MG63 (cell line): ENCODE measurements around the gene RFX4. TPM values are rescaled to one million over a fixed set of nuclear protein-coding genes. Genes with fewer than 3 reads are reported as not detected.

Experiments
- DNase-seq: peaks from one replicate; pipeline ENCODE4 v3.0.0-alpha.2; 2020
- H3K27me3 ChIP-seq: fragments of 250-450 bp; sonication (Bioruptor Pico); 2 replicates; pipeline ENCODE4 v1.5.1; 2020; ENCODE audit warnings: mild to moderate bottlenecking, moderate library complexity
- H3K36me3 ChIP-seq: fragments of 250-450 bp; sonication (Bioruptor Pico); 2 replicates; pipeline ENCODE4 v1.5.1; 2020; ENCODE audit warnings: mild to moderate bottlenecking, moderate library complexity
- H3K4me3 ChIP-seq: fragments of 250-450 bp; sonication (Bioruptor Pico); 2 replicates; pipeline ENCODE4 v1.5.1; 2020; ENCODE audit warnings: mild to moderate bottlenecking, moderate library complexity
- H3K9me3 ChIP-seq: fragments of 250-450 bp; sonication (Bioruptor Pico); 2 replicates; pipeline ENCODE4 v1.5.1; 2020; ENCODE audit warnings: mild to moderate bottlenecking, moderate library complexity
- total RNA-seq: library from RNA; depleted of rRNA; stranded (reverse); fragments of >200 nt; shearing (Covaris generic); gene quantifications from 2 replicates; pipeline ENCODE4 v1.2.3, GENCODE V29; 2014; ENCODE audit warnings: low replicate concordance

The RFX4 gene
- total RNA-seq, 1 experiment from 2014 or later: not detected

DNA sequence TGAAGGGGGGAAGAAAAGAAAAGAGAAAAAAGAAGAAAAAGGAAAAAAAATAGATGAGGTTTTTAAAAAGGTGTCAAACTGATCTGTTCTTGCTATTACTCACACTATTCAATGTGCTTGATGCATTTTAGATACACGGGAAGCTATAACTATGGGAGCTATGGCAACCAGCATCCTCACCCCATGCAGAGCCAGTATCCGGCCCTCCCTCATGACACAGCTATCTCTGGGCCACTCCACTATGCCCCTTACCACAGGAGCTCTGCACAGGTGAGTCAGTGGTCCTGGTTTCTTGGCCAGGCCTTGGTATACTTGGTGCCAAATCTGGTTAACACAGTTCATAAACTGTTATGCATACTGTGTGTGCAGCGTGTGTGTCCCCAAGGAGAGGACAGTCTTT lies 167.7 kb downstream of the RFX4 start:
- Histone ChIP-seq H3K4me3 (no peak overlapping the region), H3K9me3 (no peaks in the 10 kb centered on the region), H3K36me3 (no peaks in the 10 kb centered on the region), H3K27me3 (no peaks in the 10 kb centered on the region)
- no peak for DNase-seq

DNA sequence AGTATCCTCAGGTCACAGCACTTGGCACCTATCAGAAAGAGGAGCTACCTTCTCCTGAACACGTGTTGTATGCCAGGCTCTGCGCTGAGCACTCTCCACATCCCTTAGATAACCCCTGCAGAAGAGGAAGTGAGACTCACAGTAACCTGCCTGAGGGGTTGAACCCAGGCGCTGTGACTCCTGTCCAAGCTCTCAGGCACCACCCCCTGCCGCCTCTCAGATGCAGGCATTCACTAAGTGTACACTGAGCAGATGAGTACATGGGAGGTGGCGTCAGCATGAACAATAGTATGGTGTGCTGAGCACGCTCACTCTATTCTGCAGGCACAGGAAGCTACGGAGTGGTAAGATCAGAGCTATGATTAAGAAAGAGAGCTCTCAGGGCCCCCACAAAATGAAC lies 170.7 kb downstream of the RFX4 start:
- no peaks in the 10 kb centered on the region for H3K9me3 ChIP-seq
- no peak overlapping the region for H3K4me3 ChIP-seq

DNA sequence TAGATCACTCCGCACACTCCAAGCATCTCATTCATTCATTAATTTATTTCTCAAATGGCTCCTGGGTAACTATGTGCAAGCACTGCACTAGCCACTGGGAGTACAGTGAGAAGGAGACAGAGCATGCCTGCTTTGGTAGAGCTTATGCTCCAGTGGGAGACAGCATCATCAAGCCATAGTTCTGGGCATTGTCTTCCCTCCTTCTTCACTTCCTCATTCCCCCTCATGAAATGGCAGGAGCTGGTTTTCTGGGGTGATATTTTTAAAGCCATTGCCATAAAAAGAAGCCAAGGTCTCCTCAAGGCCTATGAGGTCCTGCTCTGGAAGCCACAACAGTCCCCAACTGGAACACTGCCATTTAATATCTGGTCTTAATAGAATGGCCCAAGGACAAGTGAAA lies 171.5 kb downstream of the RFX4 start:
- no peak overlapping the region for H3K4me3 ChIP-seq
- no peak for DNase-seq
- H3K27me3 ChIP-seq: no peaks in the 10 kb centered on the region
- no peaks in the 10 kb centered on the region for H3K36me3 ChIP-seq
- no peaks in the 10 kb centered on the region for H3K9me3 ChIP-seq

More for the DNA sequence above, 170.7 kb downstream of the RFX4 start:
- no peak for DNase-seq
- H3K27me3 ChIP-seq: no peaks in the 10 kb centered on the region
- no peaks in the 10 kb centered on the region for H3K36me3 ChIP-seq

DNA sequence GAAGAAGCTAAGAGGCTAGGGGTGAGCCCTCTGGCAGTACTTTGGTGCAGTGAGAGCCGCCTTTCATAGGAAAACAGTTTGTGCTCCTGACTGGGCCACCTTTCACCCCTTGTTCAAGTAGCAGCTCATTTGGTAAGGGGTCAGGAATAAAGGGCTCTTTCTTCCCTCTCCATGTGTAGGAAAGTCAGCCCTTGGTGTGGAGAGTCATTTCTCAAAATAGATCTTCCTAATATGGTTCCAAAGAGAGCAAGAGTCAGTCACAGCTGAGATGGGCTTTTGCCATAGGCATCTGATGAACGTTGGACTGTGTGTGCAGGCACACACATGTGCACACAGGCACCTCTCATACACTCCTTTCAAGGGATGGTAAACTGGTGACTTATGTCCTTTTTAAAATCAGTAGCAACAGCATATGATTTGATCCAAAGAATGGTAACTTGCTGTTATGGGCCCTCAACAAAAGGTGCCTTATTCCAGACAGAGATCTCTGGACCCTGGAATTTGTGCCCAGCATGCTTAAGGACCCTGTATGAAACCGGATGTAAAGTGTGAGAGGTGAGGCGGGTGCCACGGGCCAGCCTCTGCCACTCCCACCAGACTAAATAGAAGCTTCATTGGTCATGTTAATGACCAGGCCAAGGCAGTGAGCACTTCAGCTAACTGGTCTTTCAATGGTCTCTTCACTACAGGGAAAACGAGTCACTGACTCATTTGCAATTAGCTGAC lies 175.0 kb downstream of the RFX4 start:
- DNase-seq: no peak
- no peaks in the 10 kb centered on the region for H3K36me3 ChIP-seq
- H3K27me3 ChIP-seq: no peaks in the 10 kb centered on the region
- H3K9me3 ChIP-seq: no peaks in the 10 kb centered on the region
- H3K4me3 ChIP-seq: no peak overlapping the region

DNA sequence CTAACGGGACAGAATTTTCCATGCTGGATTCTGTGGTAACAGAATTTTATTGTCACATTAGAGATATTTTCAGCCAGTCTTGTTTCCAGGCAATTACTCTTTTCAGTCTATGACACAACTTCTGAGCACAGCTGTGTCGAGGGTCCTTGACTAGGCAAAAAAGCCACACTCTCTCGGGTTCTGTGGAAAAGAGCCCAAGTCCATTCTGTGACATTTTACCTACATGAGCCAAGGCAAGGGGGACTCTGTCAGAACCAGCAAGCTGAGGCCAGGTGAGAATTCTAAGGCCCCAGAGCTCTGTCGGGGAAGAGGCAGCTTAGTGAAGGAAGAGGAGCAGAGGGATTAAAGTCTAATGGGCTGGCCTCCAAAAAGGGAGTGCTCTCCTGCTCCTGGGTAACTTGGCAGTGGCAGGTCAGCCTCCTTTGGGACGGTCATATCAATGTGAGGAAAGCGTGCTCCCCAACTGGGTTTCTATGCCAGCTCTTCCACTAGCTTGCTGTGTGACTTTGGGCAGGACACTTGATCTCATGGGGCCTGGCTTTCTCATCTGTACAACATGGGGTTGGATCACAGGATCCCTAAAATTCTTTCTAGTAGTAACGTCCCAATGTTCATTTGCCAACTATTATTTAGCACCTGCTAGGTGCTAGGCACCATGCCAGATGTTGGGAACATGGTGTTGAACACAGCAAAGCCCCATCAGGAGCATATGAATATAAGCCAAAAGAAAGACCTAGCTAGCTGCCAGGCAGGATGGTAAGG lies 175.7 kb downstream of the RFX4 start:
- Histone ChIP-seq H3K27me3 (no peaks in the 10 kb centered on the region), H3K4me3 (no peak overlapping the region), H3K36me3 (no peaks in the 10 kb centered on the region), H3K9me3 (no peaks in the 10 kb centered on the region)
- no peak for DNase-seq

DNA sequence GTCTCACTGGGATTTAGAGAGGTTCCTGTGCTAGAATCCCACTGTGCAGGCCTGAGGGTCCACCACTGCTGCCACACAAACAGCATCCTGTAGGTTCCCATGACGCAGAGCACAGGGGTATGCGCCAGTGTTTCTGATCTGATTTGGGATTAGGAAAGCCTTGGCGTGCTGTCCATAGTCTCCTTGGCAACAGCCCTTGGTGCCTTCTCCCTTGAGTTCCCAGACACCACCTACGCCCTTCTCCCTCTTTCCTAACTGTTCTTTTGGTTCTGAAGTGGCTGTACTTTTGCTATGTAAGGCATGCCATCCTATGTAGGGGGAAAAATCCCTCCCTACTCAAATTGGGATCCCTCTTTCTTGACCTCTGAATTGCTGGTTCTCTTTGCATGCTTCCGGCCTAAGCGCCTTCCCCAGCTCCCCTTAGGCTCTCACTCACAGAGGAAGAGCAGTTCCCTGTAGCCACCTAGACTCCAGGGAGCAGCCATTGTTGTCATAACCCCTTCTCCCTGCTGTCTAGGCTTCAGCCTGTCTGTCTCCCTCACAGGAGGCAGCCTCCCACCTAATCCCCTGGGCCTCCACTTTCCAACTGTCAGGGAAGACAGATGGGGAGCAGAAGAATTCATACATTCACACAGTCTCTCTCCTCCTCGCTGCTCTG lies 176.9 kb downstream of the RFX4 start:
- Histone ChIP-seq H3K4me3 (no peak overlapping the region), H3K9me3 (no peaks in the 10 kb centered on the region), H3K36me3 (no peaks in the 10 kb centered on the region), H3K27me3 (no peaks in the 10 kb centered on the region)
- no peak for DNase-seq

DNA sequence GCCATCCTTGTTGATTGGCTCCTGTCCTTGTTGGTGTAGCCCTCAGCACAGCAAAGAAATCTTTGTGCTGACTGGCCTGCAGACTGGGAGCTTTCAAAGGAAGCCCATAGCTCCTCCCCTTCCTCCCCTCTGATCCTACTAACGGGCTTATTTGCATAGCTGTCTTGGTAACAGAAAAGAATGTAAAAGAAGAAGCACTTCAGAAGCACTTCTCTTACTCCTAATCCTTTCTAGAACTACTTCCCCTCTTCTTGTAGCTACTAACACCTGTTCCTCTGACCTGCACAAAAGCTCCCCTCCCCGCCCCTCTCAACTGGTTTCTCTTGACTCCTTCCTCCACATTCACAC lies 177.4 kb downstream of the RFX4 start:
- H3K9me3 ChIP-seq: no peaks in the 10 kb centered on the region
- DNase-seq: no peak
- no peaks in the 10 kb centered on the region for H3K27me3 ChIP-seq
- H3K4me3 ChIP-seq: no peak overlapping the region
- H3K36me3 ChIP-seq: no peaks in the 10 kb centered on the region

DNA sequence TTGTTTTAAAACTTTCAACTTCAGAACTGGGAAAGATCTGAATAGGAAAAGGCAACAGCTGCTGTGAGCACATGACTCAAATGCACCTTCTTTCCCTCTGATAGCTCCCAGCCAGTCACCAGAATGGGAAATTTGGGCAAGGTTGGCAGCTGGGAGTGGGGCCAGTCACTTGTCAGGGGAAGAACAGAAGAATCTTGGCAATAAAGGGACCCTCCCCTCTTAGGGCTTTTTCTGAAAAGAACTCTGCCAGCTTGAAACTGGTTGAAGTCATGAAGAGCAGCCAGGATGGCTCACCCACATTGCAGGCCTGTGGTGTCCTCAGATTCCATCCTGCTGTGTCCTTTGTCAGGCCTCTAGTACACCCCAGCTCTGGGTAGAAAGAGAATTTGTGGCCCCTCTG lies 181.4 kb downstream of the RFX4 start:
- H3K4me3 ChIP-seq: no peak overlapping the region
- DNase-seq: no peak
- no peaks in the 10 kb centered on the region for H3K9me3 ChIP-seq
- H3K36me3 ChIP-seq: no peaks in the 10 kb centered on the region
- no peaks in the 10 kb centered on the region for H3K27me3 ChIP-seq

DNA sequence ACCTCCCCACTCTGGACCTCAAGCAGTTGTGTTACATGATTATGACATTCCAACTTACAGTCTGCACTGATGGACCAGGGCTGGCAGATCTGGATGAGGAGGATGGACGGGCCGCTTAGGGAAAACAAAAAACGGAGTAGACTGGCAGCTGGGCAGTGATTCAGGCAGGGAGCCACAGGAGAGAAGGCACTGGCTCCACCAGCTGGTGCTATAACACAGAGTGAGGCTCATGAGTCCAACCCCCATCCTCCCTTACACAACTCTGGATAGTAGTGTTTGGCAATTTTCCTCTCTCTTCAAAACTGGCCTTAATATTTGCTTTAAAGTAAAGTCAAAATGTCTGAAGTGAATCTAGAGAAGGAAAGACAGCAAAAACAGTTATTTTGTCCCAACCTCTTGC lies 181.9 kb downstream of the RFX4 start:
- Histone ChIP-seq H3K4me3 (no peak overlapping the region), H3K27me3 (no peaks in the 10 kb centered on the region)
- no peak for DNase-seq

DNA sequence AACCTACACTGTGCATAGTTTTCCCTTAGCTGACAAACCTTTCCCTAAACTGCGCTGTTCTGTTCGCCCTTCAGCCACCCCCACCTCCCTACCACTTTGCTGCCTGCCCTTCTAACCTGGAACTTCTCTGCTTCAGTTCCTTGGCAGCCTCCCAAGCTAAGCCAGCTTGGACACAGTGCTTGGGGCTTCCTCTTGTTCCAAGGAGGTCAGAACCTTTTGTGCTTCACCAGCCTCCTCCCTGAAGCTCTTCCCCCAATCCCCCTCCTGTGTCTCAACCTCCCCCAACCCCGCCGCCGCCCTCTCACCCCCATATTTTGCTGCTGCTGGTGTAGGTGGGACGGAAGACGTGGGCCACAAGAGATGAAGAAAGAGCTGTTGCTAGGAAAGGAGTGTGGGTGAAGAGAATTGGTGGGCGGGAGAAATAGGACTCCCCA lies 183.6 kb downstream of the RFX4 start:
- Histone ChIP-seq H3K4me3 (no peak overlapping the region), H3K36me3 (no peaks in the 10 kb centered on the region), H3K9me3 (no peaks in the 10 kb centered on the region), H3K27me3 (no peaks in the 10 kb centered on the region)
- DNase-seq: no peak

More for the DNA sequence above, 181.9 kb downstream of the RFX4 start:
- Histone ChIP-seq H3K36me3 (no peaks in the 10 kb centered on the region), H3K9me3 (no peaks in the 10 kb centered on the region)

DNA sequence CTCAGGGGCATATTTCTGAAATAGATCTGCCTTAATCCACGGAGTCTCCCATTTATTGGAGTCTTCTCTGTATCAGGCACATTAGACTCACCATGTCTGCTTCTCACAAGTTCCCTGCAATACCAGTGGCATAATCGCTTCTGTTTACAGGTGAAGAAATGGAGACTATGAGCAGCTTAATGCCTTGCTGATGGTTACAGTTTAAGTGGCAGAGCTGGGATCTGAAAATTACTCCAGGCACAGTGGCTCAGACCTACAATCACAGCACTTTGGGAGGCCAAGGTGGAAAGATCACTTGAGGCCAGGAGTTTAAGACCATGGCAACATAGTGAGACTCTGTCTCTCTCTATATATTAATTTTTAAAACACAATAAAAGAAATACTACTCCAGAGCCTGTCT lies 184.4 kb downstream of the RFX4 start:
- no peaks in the 10 kb centered on the region for H3K27me3 ChIP-seq
- H3K9me3 ChIP-seq: no peaks in the 10 kb centered on the region
- DNase-seq: no peak
- H3K36me3 ChIP-seq: no peaks in the 10 kb centered on the region
- no peak overlapping the region for H3K4me3 ChIP-seq

DNA sequence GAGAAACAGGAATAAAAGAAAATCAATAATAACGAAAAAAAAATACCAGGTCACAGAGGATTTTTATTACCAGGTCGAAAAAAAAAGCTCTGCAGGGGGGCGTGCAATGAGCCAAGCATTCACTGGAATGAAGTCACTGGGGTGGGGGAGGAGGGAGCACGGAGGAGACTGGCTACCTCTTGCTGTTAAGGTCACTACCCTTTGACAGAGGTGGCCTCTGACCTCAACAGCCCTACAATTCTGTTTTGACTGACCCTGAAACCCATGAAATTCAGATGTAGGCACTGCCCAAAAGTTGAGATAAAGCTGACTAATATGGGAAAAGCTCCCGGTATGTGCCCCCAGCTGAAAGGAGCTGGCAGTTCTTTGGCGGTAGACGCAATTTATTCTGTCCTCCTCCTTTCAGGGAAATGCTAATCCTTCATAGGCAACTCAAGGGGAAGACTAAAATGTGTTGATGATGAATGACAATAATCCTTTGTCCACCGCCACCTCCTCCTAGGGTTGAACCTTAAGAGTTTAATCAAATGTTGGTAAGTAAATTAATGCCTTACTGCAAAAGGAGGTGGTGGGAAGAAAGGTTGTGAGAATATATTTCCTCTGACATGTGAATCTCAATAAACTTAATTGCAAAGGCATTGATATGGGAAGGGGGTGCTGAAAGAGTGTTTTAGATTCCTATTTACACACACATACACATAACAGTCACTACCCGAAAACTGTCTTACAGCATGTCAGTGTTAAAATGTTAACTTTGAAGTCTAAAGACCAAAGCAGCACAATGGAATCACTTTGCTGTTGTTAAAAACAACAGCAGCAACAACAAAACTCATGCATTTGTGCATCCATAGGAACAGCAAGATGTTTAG lies 185.4 kb downstream of the RFX4 start:
- Histone ChIP-seq H3K36me3 (no peaks in the 10 kb centered on the region), H3K9me3 (no peaks in the 10 kb centered on the region), H3K27me3 (no peaks in the 10 kb centered on the region), H3K4me3 (no peak overlapping the region)
- DNase-seq: no peak

DNA sequence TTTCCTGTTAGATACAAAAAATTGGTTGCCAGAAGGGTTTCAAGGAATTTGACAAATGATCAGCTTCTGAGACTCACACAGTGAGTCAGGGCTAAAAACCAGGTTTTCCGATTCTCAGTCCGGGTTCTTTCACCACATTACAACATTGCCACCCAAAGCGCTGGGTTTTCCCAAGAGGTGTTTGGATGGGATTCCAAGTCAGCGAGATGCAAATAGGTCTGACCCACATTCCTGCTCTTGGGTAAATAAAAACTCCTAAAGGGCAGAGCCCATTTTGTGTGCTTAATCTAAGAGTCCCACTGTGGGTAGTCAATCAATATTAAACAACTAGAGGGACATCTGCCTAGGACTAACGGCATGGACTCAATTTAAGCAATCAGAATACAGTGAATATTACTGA lies 186.3 kb downstream of the RFX4 start:
- Histone ChIP-seq H3K36me3 (no peaks in the 10 kb centered on the region), H3K9me3 (no peaks in the 10 kb centered on the region), H3K27me3 (no peaks in the 10 kb centered on the region), H3K4me3 (no peak overlapping the region)
- DNase-seq: no peak

DNA sequence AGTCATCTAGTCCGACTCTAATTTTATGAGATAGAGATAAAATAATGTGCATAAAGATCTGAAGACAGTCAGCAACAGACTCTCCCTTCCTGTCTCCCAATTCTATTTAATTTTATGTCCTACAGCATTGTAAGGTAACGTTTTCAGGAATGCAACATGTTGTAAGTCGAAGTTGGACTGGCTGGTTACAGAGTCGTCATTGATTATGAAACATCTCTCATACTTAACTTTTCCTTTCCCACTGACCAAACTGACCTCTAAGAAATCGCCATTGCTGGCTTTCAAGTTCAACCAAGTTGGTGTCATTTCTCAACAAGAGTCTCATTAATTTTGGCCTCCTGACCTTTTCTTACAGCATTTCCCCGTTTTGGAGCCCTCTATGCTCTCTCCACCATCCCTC lies 186.7 kb downstream of the RFX4 start:
- H3K27me3 ChIP-seq: no peaks in the 10 kb centered on the region
- no peak for DNase-seq
- H3K9me3 ChIP-seq: no peaks in the 10 kb centered on the region
- no peaks in the 10 kb centered on the region for H3K36me3 ChIP-seq
- H3K4me3 ChIP-seq: no peak overlapping the region

DNA sequence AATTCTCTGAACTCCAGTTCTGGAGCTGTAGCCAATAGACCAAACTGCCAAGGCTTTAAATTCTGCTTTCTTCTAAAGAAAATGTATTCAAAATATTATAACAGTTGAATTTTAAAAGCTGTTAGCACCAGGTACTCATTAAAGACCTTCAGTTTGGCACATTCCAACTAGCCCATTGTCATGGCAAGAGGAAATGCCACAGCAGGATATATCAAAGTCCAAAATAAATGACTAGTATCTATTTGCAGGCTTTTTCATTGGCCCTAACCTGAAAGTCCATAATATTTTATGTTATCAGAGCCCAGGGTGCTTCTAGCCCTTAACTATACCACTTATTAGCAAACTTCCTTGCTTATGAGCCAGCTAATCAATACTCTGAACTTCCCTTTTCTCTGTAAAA lies 188.6 kb downstream of the RFX4 start:
- Histone ChIP-seq H3K4me3 (no peak overlapping the region), H3K27me3 (no peaks in the 10 kb centered on the region), H3K36me3 (no peaks in the 10 kb centered on the region), H3K9me3 (no peaks in the 10 kb centered on the region)
- no peak for DNase-seq

DNA sequence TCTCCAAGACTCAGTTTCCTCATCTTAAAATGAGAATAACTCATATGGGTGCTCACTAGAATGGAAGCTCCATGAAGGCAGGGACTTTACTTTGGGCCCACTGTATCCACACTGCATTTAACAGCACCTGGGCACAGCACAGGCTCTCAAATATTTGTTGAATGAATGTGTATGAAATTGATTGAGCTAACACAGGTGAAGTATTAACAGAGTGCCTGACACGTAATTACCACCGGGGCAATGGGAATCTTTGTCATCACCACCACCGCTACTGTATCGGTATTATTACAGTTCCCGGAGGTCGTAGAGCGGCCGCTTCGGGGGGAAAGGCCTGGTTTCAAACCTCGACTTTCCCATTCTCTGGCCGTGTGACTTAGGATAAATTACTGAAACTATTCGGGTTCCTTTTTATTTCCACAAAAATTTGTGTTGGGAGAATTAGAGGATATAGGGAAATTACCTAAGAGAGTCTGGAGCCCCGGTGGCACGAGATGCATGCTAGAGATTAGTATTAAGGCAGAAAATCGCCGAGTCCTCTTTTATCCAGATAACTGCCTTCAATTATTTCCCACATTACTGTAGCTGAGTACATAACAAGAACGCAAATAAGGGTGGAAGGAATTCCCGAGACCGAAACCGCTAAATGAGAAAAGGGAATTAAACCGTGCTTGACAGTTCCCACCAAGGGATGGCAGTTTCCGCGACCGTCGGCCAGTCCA lies 190.6 kb downstream of the RFX4 start:
- Histone ChIP-seq H3K9me3 (no peaks in the 10 kb centered on the region), H3K27me3 (no peaks in the 10 kb centered on the region), H3K4me3 (peak overlapping the region; percentile 64), H3K36me3 (no peaks in the 10 kb centered on the region)
- DNase-seq: no peak
